IMR-90 (cell line): ENCODE measurements around the gene ZDBF2. TPM values are rescaled to one million over a fixed set of nuclear protein-coding genes. Genes with fewer than 3 reads are reported as not detected.

Experiments
- ATAC-seq: fragments of 200-7000 bp; cut with Tn5 transposase; 2 replicates; pipeline ENCODE4 v1.9.1; 2020; ENCODE audit warnings: low read depth, mild to moderate bottlenecking, moderate library complexity
- BruUV-seq: library from RNA; stranded (reverse); fragments of 400-500 nt; replicated peaks from 2 replicates; lab custom pipeline; 2021; lab: Mats Ljungman, UMichigan
- CTCF ChIA-PET: fragments of 300-600 bp; formaldehyde crosslinking; extraction: SDS; loops from one replicate; lab custom pipeline; 2021; ENCODE audit warnings: antibody characterized with exemption; lab: Yijun Ruan, JAX
- POLR2A ChIA-PET: fragments of 300-600 bp; sonication (Branson Sonifier 250); formaldehyde crosslinking; loops from one replicate; lab custom pipeline; 2022; ENCODE audit warnings: antibody characterized with exemption; ENCODE audit not compliant: unreplicated experiment; lab: Charles Lee
- DNase-seq: peaks from one replicate; pipeline ENCODE4 v3.0.0; 2013
- H2AFZ ChIP-seq: replicated peaks from 2 replicates; pipeline ENCODE3; 2013; ENCODE audit warnings: low read length, mild to moderate bottlenecking; ENCODE audit not compliant: poor library complexity
- H2AK5ac ChIP-seq: 2 replicates; pipeline ENCODE4 v1.6.1; 2013; ENCODE audit warnings: low read depth, low read length, inconsistent platforms
- H2AK9ac ChIP-seq: replicated peaks from 2 replicates; pipeline ENCODE3; 2013; ENCODE audit warnings: mild to moderate bottlenecking, low read depth, low read length, moderate library complexity; ENCODE audit not compliant: poor library complexity
- H2BK120ac ChIP-seq: 2 replicates; pipeline ENCODE4 v1.6.1; 2013; ENCODE audit warnings: low read depth, low read length, inconsistent platforms
- H2BK15ac ChIP-seq: 3 replicates; pipeline ENCODE4 v1.6.1; 2013; ENCODE audit warnings: low read depth, low read length, inconsistent platforms
- H2BK20ac ChIP-seq: 2 replicates; pipeline ENCODE4 v1.6.1; 2013; ENCODE audit warnings: low read depth, mild to moderate bottlenecking, inconsistent platforms, low read length, moderate library complexity
- H2BK5ac ChIP-seq: 2 replicates; pipeline ENCODE4 v1.6.1; 2013; ENCODE audit warnings: mild to moderate bottlenecking, low read depth, low read length, inconsistent platforms; ENCODE audit not compliant: poor library complexity, severe bottlenecking
- H3K14ac ChIP-seq: replicated peaks from 2 replicates; pipeline ENCODE4 v1.6.1; 2013; ENCODE audit warnings: low read depth, low read length, inconsistent platforms
- H3K18ac ChIP-seq: 2 replicates; pipeline ENCODE4 v1.6.1; 2013; ENCODE audit warnings: low read depth, low read length, control low read depth
- H3K23ac ChIP-seq: 2 replicates; pipeline ENCODE4 v1.6.1; 2013; ENCODE audit warnings: low read depth, low read length, inconsistent platforms
- H3K27ac ChIP-seq: 2 replicates; pipeline ENCODE4 v1.5.1; 2013; ENCODE audit warnings: mild to moderate bottlenecking, control low read depth, low read length; ENCODE audit not compliant: insufficient read depth
- H3K27me3 ChIP-seq: 2 replicates; pipeline ENCODE4 v1.6.1; 2013; ENCODE audit warnings: low read length; ENCODE audit not compliant: control insufficient read depth, insufficient read depth
- H3K36me3 ChIP-seq: 2 replicates; pipeline ENCODE4 v1.6.1; 2013; ENCODE audit warnings: low read length, mixed read lengths; ENCODE audit not compliant: control insufficient read depth, insufficient read depth
- H3K4ac ChIP-seq: 2 replicates; pipeline ENCODE4 v1.6.1; 2013; ENCODE audit warnings: low read depth, low read length, inconsistent platforms
- H3K4me1 ChIP-seq: 2 replicates; pipeline ENCODE4 v1.6.1; 2013; ENCODE audit warnings: low read length, mixed read lengths; ENCODE audit not compliant: control insufficient read depth, insufficient read depth
- H3K4me2 ChIP-seq: 2 replicates; pipeline ENCODE4 v1.6.1; 2013; ENCODE audit warnings: low read depth, mild to moderate bottlenecking, control low read depth, low read length, moderate library complexity
- H3K4me3 ChIP-seq: 2 replicates; pipeline ENCODE4 v1.5.1; 2013; ENCODE audit warnings: low read depth, mild to moderate bottlenecking, control low read depth, low read length, moderate library complexity; ENCODE audit not compliant: insufficient read depth
- H3K56ac ChIP-seq: 2 replicates; pipeline ENCODE4 v1.6.1; 2013; ENCODE audit warnings: low read length, inconsistent platforms; ENCODE audit not compliant: insufficient read depth; ENCODE audit errors: extremely low read depth
- H3K79me1 ChIP-seq, 2 experiments: 2 replicates each; pipeline ENCODE4 v1.6.1; 2013; ENCODE audit warnings: low read length in 2 of 2, inconsistent platforms in 1 of 2, low read depth in 1 of 2
- H3K9ac ChIP-seq: 2 replicates; pipeline ENCODE4 v1.6.1; 2013; ENCODE audit warnings: low read depth, low read length, control low read depth
- H3K9me1 ChIP-seq: 2 replicates; pipeline ENCODE4 v1.6.1; 2013; ENCODE audit warnings: low read length, inconsistent platforms; ENCODE audit not compliant: insufficient read depth
- H3K9me3 ChIP-seq: 2 replicates; pipeline ENCODE4 v1.6.1; 2013; ENCODE audit warnings: low read length; ENCODE audit not compliant: control insufficient read depth, insufficient read depth
- H4K20me1 ChIP-seq: 2 replicates; pipeline ENCODE4 v1.6.1; 2013; ENCODE audit warnings: low read length, inconsistent platforms; ENCODE audit not compliant: insufficient read depth
- H4K5ac ChIP-seq: 2 replicates; pipeline ENCODE4 v1.6.1; 2013; ENCODE audit warnings: mild to moderate bottlenecking, low read depth, low read length, control low read depth
- H4K8ac ChIP-seq, 2 experiments: 2 replicates each; pipeline ENCODE4 v1.6.1; 2013; ENCODE audit warnings: low read depth in 2 of 2, low read length in 2 of 2, control low read depth in 1 of 2, inconsistent platforms in 1 of 2
- H4K91ac ChIP-seq: 2 replicates; pipeline ENCODE4 v1.6.1; 2013; ENCODE audit warnings: low read depth, low read length, inconsistent platforms; ENCODE audit not compliant: insufficient read depth
- BHLHE40 ChIP-seq: fragments of 150-350 bp; IDR thresholded peaks from 2 replicates; pipeline ENCODE4 v1.6.1; 2016; ENCODE audit warnings: mild to moderate bottlenecking, low read depth, low read length
- MAFK ChIP-seq: IDR thresholded peaks from 2 replicates; pipeline ENCODE4 v1.6.1; 2012; ENCODE audit warnings: low read depth, low read length, improper control_type of control experiment
- WGBS, 2 experiments: methylation state at CpG; one replicate each; pipeline versions ENCODE4 v1.1.5 to v1.1.7; 2013; ENCODE audit warnings: missing lambda C conversion rate in 2 of 2; ENCODE audit not compliant: insufficient read length in 1 of 2; ENCODE audit errors: extremely low coverage in 2 of 2; 5-methylcytosine and 5-hydroxymethylcytosine counted together
- dilution Hi-C: fragments of 300-500 bp; cut with HindIII; formaldehyde crosslinking; loops from one replicate; pipeline ENCODE4 v1.14.3; 2018; ENCODE audit warnings: low sequenced_read_pairs; ENCODE audit not compliant: unreplicated experiment
- in situ Hi-C: fragments of 300-500 bp; cut with MboI; formaldehyde crosslinking; loops from 3 replicates; pipeline ENCODE4 v1.14.3; 2019; ENCODE audit warnings: low sequenced_read_pairs, inconsistent platforms, mixed read lengths
- intact Hi-C: fragments of 100-400 bp; cut with micrococcal nuclease; formaldehyde crosslinking; loops from 2 replicates; pipeline ENCODE4 v1.10.0; 2022
- polyA plus RNA-seq, 3 experiments: library from polyadenylated mRNA; depleted of rRNA; stranded (reverse); fragments of >200 nt; gene quantifications; 2 replicates each; pipeline ENCODE4 v1.2.3, GENCODE V29; 2012; ENCODE audit warnings: low replicate concordance in 1 of 3
- total RNA-seq: library from RNA; depleted of rRNA; stranded (reverse); fragments of >200 nt; gene quantifications from 2 replicates; pipeline ENCODE4 v1.2.3, GENCODE V29; 2012

Gene ZDBF2
- total and polyA plus RNA-seq, 2 of the 4 experiments (the other 2 are of a cell fraction) = 1.9 to 10.2 TPM

DNA sequence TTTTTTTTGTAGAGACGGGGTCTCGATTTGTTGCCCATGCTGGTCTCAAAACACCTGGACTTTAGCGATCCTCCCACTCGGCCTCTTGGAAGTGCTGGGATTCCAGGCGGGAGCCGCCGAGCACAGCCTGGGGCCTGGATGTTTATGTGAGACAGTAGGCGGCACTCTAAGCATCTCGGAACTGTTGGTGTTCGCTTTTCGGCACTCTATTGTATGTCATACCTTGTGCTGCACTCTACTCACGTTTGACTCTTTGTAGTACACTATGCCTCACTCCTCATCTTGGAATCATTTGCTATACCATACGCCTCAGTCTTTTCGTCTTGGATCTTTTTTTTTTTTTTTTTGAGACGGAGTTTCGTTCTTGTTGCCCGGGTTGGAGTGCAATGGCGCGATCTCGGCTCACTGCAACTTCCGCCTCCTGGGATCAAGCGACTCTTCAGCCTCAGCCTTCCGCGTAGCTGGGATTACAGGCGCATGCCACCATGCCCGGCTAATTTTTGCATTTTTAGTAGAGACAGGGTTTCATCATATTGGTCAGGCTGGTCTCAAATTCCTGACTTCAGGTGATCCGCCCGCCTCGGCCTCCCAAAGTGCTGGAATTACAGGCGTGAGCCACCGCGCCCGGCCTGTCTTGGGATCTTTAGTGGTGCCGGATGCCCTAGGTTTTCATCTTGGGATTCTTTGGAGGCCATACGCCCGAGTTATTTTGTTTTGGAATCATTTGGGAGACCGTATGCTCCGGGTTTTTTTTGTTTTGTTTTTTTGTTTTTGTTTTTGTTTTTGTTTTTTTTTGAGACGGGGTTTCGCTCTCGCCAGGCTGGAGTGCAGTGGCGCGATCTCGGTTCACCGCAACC lies 24.2 kb upstream of the ZDBF2 start:
- ChIA-PET CTCF (interaction anchor here (0.6 kb wide), 1 partner anchor 9 kb away, joined by 3 read pairs; no protein-coding TSS in a partner anchor), POLR2A (no interaction called here)

More for the DNA sequence above, 24.2 kb upstream of the ZDBF2 start:
- no peak overlapping the region for H3K18ac ChIP-seq
- H3K4me1 ChIP-seq = no peaks in the 10 kb centered on the region
- 53% methylated on average over 6 of the region's 45 CpGs; no CpG with 5 or more reads in 1 of the 2 experiments for WGBS, 2 experiments
- H2BK120ac ChIP-seq = no peak overlapping the region
- intact Hi-C loops (no loop called here), in situ Hi-C loops (no loop called here), dilution Hi-C loops (no loop called here)
- H3K14ac ChIP-seq = no peak overlapping the region
- H2BK15ac ChIP-seq = no peak overlapping the region
- no peak overlapping the region for H4K8ac ChIP-seq
- no peak overlapping the region for H4K5ac ChIP-seq
- no peaks in the 10 kb centered on the region for H4K20me1 ChIP-seq
- H2AK9ac ChIP-seq = no peak overlapping the region
- no peak overlapping the region for H4K91ac ChIP-seq
- no peak overlapping the region for H3K9ac ChIP-seq
- H2AK5ac ChIP-seq = no peak overlapping the region
- TF ChIP-seq MAFK (no peak), BHLHE40 (no peak)
- H3K9me1 ChIP-seq = no peaks in the 10 kb centered on the region
- H3K27me3 ChIP-seq = peaks cover 14% of the 10 kb centered on the region
- peak; percentile 4 for DNase-seq
- peak overlapping the region; percentile 16 for H2AFZ ChIP-seq
- ATAC-seq = peak; percentile 68
- H3K36me3 ChIP-seq = no peaks in the 10 kb centered on the region
- peak overlapping the region; percentile 29; the same call in 1 of the 2 replicates for H3K4me3 ChIP-seq
- no peak overlapping the region for H3K56ac ChIP-seq
- H3K9me3 ChIP-seq = no peaks in the 10 kb centered on the region
- no peak overlapping the region for H3K4ac ChIP-seq
- no peak overlapping the region for H2BK5ac ChIP-seq
- no peaks in the 10 kb centered on the region for H3K79me1 ChIP-seq
- BruUV-seq = no TSS peak
- peak overlapping the region; percentile 38; the same call in 1 of the 2 replicates for H3K4me2 ChIP-seq
- H3K27ac ChIP-seq = no peak overlapping the region
- no peak overlapping the region for H3K23ac ChIP-seq
- H2BK20ac ChIP-seq = no peak overlapping the region
